ENCODE data around the gene PGS1. TPM values are rescaled to one million over a fixed set of nuclear protein-coding genes. Genes with fewer than 3 reads are reported as not detected.
A peak's percentile ranks its signal among the peaks of the same experiment; 100 is the strongest.

The PGS1 gene
- total and polyA plus RNA-seq, 8 donors, result 11.9 to 209 (median 31.6) TPM

DNA sequence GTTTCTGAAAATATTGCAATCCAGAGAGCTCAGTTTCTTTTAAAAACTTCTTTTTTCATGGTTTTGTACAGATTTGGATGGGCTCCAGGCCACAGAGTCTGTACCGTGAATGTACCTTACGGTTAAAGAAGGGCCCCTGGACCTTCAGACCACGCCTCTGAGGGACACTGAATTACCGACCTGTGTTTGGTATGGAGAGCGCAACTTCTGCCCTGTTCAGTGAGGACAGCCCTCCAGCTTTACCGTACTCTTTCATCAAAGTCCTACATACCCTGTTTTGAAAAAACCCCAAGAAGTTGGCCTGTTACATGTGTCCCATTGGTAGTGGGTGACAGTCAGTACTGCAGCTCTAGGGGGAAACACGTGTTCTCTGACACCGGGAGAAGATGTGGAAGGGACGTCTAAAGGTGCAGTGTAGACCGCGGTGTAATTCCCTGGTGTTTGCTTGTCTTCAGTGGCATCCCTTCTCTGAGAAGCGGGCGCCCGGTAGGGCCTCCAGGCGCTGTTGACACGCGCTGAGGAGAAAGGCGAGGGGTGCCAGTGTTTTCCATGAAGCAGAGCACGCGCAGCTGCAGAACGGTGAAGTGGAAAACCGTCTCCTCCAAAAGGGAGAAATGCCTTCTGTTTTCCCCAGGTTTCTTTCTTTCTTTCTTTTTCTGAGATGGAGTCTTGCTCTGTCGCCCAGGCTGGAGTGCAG lies 6.2 kb downstream of the PGS1 start:
- intact Hi-C loops (cut with DNase I; ENCODE audit: low total_unique reads), result no loop called here

DNA sequence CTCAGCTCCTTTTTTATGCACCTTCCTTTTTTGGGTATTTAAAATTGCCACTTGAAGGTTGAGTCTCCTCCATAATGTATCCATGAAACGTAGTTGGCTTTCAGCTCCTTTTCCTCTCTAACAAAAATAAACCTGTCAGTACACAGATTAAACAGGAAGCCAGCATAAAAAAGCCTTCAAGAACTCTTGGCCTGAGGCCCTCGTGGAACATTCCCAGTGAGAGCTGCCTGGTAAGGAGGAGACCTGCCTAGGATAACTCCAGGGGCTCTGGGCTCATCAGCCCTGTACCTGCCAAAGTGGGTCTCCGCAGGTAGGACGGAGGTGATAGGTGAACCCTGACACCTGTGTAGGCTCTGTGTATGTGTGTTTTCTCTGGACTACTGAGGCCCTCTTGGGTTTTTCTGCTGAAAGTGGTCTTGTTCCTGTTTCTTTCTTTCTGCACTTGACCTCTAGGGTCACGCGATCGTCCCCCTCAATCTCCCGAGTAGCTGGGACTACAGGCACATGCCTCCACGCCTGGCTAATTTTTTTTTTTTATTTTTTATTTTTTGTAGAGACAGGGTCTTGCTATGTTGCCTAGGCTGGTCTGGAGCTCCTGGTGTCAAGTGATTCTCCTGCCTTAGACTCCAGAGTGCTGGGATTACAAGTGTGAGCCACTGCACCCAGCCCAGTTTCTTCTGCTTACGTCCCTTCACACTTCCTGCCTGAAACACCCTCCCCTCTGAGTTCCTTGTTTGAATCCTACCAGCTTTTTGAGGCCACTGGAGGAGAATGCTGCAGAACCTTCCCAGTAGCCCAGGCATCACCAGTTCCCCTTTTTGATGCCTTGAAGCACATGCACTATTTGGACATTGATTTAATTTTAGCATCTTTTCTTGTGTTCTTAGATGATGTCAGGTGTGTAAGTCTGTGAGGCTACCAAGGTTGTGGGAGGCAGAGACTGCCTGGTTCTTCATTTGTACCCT lies 9.8 kb downstream of the PGS1 start:
- no peak overlapping the region for H3K4me3 ChIP-seq
- H3K27me3 ChIP-seq, result no peaks in the 10 kb centered on the region
- H3K4me1 ChIP-seq, result peaks cover 53 to 97% (median 67%) of the 10 kb centered on the region in 4 donors
- peaks cover 1 to 19% (median 9%) of the 10 kb centered on the region in 4 donors for H3K36me3 ChIP-seq
- 49 to 58% (median 52%) methylated on average over 10 of the region's 10 CpGs for WGBS, 5 donors
- DNase-seq, result no peak
- H3K27ac ChIP-seq, result peak overlapping the region; percentile 37 to 95 (median 82)
- TF ChIP-seq POLR2AphosphoS5 (IDR thresholded peaks at IDR 0.05) (no peak), EP300 (IDR thresholded peaks at IDR 0.05) (no peak), POLR2A (IDR thresholded peaks at IDR 0.05) (no peak)
- TF ChIP-seq, protein P1, sequence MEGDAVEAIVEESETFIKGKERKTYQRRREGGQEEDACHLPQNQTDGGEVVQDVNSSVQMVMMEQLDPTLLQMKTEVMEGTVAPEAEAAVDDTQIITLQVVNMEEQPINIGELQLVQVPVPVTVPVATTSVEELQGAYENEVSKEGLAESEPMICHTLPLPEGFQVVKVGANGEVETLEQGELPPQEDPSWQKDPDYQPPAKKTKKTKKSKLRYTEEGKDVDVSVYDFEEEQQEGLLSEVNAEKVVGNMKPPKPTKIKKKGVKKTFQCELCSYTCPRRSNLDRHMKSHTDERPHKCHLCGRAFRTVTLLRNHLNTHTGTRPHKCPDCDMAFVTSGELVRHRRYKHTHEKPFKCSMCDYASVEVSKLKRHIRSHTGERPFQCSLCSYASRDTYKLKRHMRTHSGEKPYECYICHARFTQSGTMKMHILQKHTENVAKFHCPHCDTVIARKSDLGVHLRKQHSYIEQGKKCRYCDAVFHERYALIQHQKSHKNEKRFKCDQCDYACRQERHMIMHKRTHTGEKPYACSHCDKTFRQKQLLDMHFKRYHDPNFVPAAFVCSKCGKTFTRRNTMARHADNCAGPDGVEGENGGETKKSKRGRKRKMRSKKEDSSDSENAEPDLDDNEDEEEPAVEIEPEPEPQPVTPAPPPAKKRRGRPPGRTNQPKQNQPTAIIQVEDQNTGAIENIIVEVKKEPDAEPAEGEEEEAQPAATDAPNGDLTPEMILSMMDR (IDR thresholded peaks at IDR 0.05), result no peak
- intact Hi-C loops (cut with DNase I; ENCODE audit: low total_unique reads), result no loop called here
- no peaks in the 10 kb centered on the region for H3K9me3 ChIP-seq

More for the DNA sequence above, 6.2 kb downstream of the PGS1 start:
- H3K27ac ChIP-seq, result peak overlapping the region; percentile 51 to 95 (median 82)
- peaks cover 66 to 100% (median 82%) of the 10 kb centered on the region in 4 donors for H3K4me1 ChIP-seq
- 69 to 82% (median 81%) methylated on average over 23 of the region's 23 CpGs for WGBS, 5 donors
- H3K9me3 ChIP-seq, result no peaks in the 10 kb centered on the region
- DNase-seq, result no peak
- no peaks in the 10 kb centered on the region for H3K27me3 ChIP-seq
- peaks cover 0 to 3% (median 0%) of the 10 kb centered on the region in 4 donors for H3K36me3 ChIP-seq
- no peak overlapping the region for H3K4me3 ChIP-seq
- TF ChIP-seq POLR2AphosphoS5 (IDR thresholded peaks at IDR 0.05), result no peak
- TF ChIP-seq EP300 (IDR thresholded peaks at IDR 0.05), result no peak
- no peak for TF ChIP-seq POLR2A (IDR thresholded peaks at IDR 0.05)
- TF ChIP-seq, protein P1 (IDR thresholded peaks at IDR 0.05), result no peak

DNA sequence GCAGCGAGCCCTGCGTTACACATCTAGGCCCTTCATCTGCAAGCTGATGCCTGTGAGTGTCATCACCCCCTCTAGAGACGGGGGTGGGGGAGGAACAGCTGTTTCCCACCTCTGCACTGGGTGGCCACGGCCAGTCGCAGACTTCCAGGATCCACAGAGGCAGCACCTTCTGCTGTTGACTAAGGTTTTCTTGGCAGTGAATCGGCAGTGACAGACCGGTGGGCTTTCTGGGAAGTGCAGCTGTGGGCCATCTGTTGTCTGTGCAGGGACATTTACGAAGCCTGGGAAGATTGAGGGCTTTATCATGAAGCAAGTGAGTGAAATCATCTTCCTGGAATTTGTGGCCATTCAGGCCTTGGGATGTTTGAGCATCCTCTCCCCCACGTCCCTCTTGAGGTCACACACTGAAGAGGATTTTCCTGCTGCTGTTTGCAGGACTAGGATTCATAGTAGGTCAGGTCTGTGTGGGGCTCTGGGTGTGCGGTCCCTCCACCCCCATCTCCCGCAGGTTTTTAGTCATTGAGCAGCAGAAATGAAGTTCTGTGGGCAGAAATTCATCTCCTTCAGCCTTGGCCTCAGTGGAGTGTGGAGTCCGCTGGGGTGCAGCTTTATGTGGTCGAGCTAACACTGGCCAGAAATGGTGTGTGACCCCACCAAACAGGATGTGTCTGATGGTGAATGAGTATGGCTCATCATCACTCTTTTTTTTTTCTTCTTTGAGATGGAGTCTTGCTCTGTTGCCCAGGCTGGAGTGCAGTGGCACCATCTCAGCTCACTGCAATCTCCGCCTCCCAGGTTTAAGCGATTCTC lies 12.0 kb downstream of the PGS1 start:
- no peaks in the 10 kb centered on the region for H3K27me3 ChIP-seq
- 65 to 77% (median 73%) methylated on average over 11 to 15 of the region's 15 CpGs for WGBS, 5 donors
- TF ChIP-seq EP300 (IDR thresholded peaks at IDR 0.05) (no peak), POLR2AphosphoS5 (IDR thresholded peaks at IDR 0.05) (peak in 1 of 3 donors; percentile 69)
- H3K4me1 ChIP-seq, result peaks cover 36 to 83% (median 54%) of the 10 kb centered on the region in 4 donors
- intact Hi-C loops (cut with DNase I; ENCODE audit: low total_unique reads), result no loop called here
- H3K9me3 ChIP-seq, result no peaks in the 10 kb centered on the region
- peak in 1 of 2 donors; percentile 67 for DNase-seq
- no peak overlapping the region for H3K4me3 ChIP-seq
- H3K36me3 ChIP-seq, result peaks cover 5 to 36% (median 26%) of the 10 kb centered on the region in 4 donors
- H3K27ac ChIP-seq, result peak overlapping the region in 3 of 5 donors; percentile 42 to 95 (median 94)

DNA sequence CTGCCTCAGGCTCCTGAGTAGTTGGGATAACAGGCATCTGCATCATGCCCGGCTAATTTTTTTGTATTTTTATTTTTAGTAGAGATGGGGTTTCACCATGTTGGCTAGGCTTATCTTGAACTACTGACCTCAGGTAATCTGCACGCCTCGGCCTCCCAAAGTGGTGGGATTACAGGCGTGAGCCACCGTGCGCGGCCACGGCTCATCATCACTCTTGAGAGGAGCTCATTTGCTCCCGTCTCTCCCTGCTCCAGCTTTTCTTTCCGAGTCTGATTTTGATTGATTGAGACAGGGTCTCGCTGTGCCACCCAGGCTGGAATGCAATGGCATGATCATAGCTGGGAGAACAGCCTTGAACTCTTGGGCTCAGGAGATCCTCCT lies 12.6 kb downstream of the PGS1 start:
- H3K27ac ChIP-seq, result peak overlapping the region in 4 of 5 donors; percentile 13 to 95 (median 56)
- intact Hi-C loops (cut with DNase I; ENCODE audit: low total_unique reads), result no loop called here
- no peaks in the 10 kb centered on the region for H3K27me3 ChIP-seq
- H3K4me3 ChIP-seq, result no peak overlapping the region
- peaks cover 30 to 78% (median 51%) of the 10 kb centered on the region in 4 donors for H3K4me1 ChIP-seq
- WGBS, 5 donors, result 93 to 97% (median 95%) methylated on average over 11 of the region's 11 CpGs
- no peak for TF ChIP-seq POLR2A (IDR thresholded peaks at IDR 0.05)
- peaks cover 5 to 42% (median 29%) of the 10 kb centered on the region in 4 donors for H3K36me3 ChIP-seq
- no peaks in the 10 kb centered on the region for H3K9me3 ChIP-seq
- DNase-seq, result no peak

Data from stomach (tissue), 9 donors.